Prostate gland (tissue), 2 donors: ENCODE results near the gene RAB8B. TPM values are rescaled to one million over a fixed set of nuclear protein-coding genes. Genes with fewer than 3 reads are reported as not detected.
A peak's percentile ranks its signal among the peaks of the same experiment; 100 is the strongest.

Experiments used
- DNase-seq: peaks from one replicate; pipeline ENCODE4 v3.0.0-alpha.2; 2019; ENCODE audit warnings: low spot score
- H3K27ac ChIP-seq, 2 donors: fragments of 200-600 bp; sonication (generic); 2 replicates each; pipeline ENCODE4 v1.5.1; 2017 to 2019
- H3K27me3 ChIP-seq: fragments of 200-600 bp; sonication (generic); replicated peaks from 2 replicates; pipeline ENCODE4 v1.5.1; 2019; ENCODE audit not compliant: insufficient read depth
- H3K36me3 ChIP-seq, 2 donors: fragments of 200-600 bp; sonication (generic); 1 replicate in 1 of 2; 2 replicates in 1 of 2; pipeline versions ENCODE4 v1.5.1 to v1.8.1; 2017 to 2019
- H3K4me1 ChIP-seq: fragments of 200-600 bp; sonication (generic); replicated peaks from 2 replicates; pipeline ENCODE4 v1.5.1; 2019
- H3K4me3 ChIP-seq, 2 donors: fragments of 200-600 bp; sonication (generic); 2 replicates each; pipeline ENCODE4 v1.5.1; 2017 to 2019
- H3K9me3 ChIP-seq: fragments of 200-600 bp; sonication (generic); 2 replicates; pipeline ENCODE4 v1.5.1; 2017
- POLR2A ChIP-seq: fragments of 450-650 bp; IDR thresholded peaks from one replicate; pipeline ENCODE4 v1.6.1; 2016; ENCODE audit warnings: antibody characterized with exemption, mild to moderate bottlenecking
- POLR2AphosphoS5 ChIP-seq: sonication (generic); formaldehyde crosslinking; IDR thresholded peaks from one replicate; pipeline ENCODE4 v1.6.1; 2017; ENCODE audit warnings: antibody characterized with exemption
- WGBS: methylation state at CpG from one replicate; pipeline ENCODE4 v1.1.5; 2018; 5-methylcytosine and 5-hydroxymethylcytosine counted together
- intact Hi-C: fragments of 100-400 bp; cut with DNase I; formaldehyde crosslinking; loops from one replicate; pipeline ENCODE4 v1.14.2; 2022
- total RNA-seq, 2 donors: library from RNA; depleted of rRNA; stranded (reverse); fragments of >200 nt; gene quantifications; one replicate each; pipeline ENCODE4 v1.1.0, GENCODE V29; 2016
- TF ChIP-seq, protein P1 (sequence below), 4 experiments: fragments of 200-600 bp in 2 of 4; fragments of 450-650 bp in 2 of 4; sonication (generic) in 2 of 4; IDR thresholded peaks; 1 replicate in 3 of 4; 2 replicates in 1 of 4; pipeline ENCODE4 v1.5.1; 2016 to 2019; ENCODE audit warnings: antibody characterized with exemption in 4 of 4, mild to moderate bottlenecking in 2 of 4, moderate library complexity in 2 of 4

RAB8B gene
- 10 to 100 TPM; 18.5 to 29.2 TPM for total RNA-seq

DNA sequence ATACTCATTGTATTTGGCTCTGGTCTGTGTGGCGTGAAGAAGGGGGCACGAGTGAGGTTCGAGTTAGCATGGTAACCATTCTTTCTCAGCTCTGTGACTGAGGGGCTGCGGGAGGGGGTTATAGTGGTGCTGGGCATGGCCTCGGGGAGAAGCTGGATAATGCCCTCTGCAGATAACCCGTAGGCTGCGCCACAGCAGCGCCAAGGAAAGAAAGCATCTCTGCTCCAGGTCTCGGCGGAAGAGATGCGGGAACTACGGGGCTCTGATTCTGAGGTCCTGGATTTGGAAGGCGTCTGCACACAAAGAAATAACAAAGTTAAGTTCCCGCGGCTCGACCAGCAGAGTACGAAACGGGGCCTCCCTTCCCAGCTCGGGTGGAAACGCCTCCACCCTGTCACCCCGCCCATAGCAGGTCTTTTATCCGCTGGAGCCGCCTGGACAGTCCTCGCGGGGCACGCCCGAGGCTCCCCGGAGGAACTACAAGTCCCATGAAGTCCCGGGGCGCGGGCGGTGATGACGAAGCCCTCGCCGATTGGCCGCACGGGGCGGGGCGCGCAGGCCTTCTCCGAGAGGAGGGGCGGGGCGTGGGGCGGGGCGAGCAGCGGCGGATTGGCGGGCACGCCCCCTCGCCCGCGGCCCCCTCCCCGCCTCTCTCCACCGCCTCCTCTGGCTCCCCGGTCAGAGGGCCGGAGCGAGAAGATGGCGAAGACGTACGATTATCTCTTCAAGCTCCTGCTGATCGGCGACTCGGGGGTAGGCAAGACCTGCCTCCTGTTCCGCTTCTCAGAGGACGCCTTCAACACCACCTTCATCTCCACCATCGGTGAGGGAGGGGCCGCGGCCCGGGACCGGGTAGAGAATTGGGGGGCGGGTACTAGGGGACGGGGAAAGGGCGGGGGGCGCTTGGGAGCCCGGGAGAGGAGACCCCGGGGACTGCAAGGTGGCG, at the start of gene RAB8B:
RAB8B (plus strand) TSS at position 681 of the 946 bp plus-strand sequence; CDS start at position 700, 19 bp downstream.
- H3K9me3 ChIP-seq: no peaks in the 10 kb centered on the region
- intact Hi-C loops: loop anchor here (2.0 kb wide), 1 partner anchor 88 kb away; the partner anchor contains the start of gene APH1B
- peak within 1 kb of the TSS; percentile 75 to 82 for H3K4me3 ChIP-seq
- H3K27ac ChIP-seq: peak within 1 kb of the TSS; percentile 87 to 88
- H3K4me1 ChIP-seq: no peaks in the 10 kb centered on the region
- TF ChIP-seq, protein P1, sequence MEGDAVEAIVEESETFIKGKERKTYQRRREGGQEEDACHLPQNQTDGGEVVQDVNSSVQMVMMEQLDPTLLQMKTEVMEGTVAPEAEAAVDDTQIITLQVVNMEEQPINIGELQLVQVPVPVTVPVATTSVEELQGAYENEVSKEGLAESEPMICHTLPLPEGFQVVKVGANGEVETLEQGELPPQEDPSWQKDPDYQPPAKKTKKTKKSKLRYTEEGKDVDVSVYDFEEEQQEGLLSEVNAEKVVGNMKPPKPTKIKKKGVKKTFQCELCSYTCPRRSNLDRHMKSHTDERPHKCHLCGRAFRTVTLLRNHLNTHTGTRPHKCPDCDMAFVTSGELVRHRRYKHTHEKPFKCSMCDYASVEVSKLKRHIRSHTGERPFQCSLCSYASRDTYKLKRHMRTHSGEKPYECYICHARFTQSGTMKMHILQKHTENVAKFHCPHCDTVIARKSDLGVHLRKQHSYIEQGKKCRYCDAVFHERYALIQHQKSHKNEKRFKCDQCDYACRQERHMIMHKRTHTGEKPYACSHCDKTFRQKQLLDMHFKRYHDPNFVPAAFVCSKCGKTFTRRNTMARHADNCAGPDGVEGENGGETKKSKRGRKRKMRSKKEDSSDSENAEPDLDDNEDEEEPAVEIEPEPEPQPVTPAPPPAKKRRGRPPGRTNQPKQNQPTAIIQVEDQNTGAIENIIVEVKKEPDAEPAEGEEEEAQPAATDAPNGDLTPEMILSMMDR (IDR thresholded peaks at IDR 0.05): peak in 3 of 4 experiments; percentile 24 to 27 (median 24)
- peak; percentile 83 for TF ChIP-seq POLR2AphosphoS5
- TF ChIP-seq POLR2A: peak; percentile 66
- no peaks in the 10 kb centered on the region for H3K27me3 ChIP-seq
- DNase-seq: peak; percentile 97
- WGBS: under 1% methylated on average over 63 of the region's 77 CpGs
- H3K36me3 ChIP-seq: no peaks in the 10 kb centered on the region

DNA sequence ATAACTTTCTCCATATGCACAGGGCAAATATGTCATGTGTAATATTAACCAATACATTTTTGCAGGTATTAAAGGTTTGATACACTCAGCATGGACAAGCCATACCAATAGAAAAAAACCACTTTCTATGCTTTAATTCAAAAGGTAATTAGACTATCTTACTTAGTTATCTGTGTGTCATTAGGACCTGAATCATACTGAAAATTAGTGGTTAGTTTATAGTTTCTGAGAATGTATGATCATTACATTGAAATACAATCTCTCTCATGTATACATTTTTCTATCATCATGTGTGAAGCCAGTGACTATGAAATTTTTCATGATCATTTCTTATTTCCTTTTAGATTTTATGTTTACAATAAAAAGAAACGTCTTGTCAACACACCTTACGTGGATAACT, 48.5 kb upstream of the RAB8B start:
- H3K4me1 ChIP-seq: no peaks in the 10 kb centered on the region
- intact Hi-C loops: no loop called here
- WGBS: 66% methylated on average over 2 of the region's 2 CpGs
- no peaks in the 10 kb centered on the region for H3K27me3 ChIP-seq
- no peaks in the 10 kb centered on the region for H3K9me3 ChIP-seq
- H3K4me3 ChIP-seq: no peak overlapping the region
- H3K36me3 ChIP-seq: no peaks in the 10 kb centered on the region
- TF ChIP-seq, protein P1 (IDR thresholded peaks at IDR 0.05): no peak
- TF ChIP-seq POLR2A (no peak), POLR2AphosphoS5 (no peak)
- H3K27ac ChIP-seq: no peak overlapping the region
- no peak for DNase-seq

DNA sequence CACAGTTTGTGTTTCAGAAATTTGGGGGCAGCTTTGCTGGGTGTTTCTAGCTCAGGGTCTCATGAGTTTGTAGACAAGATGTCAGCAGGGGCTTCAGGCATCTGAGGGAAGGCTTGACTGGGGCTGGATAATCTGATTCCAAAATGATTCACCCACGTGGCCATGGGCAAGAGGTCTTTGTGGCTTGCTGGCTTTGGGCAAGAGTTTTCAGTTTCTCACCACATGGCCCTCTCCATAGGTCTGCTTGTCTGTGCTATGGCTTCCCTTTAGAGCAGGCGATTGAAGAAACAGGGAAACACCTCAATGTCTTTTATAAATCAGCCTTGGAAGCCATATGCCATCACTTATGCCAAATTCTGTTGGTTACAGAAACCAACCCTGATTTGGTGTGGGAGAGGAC, 44.0 kb upstream of the RAB8B start:
- TF ChIP-seq, protein P1 (IDR thresholded peaks at IDR 0.05): no peak
- TF ChIP-seq POLR2A (no peak), POLR2AphosphoS5 (no peak)
- intact Hi-C loops: no loop called here
- no peaks in the 10 kb centered on the region for H3K36me3 ChIP-seq

DNA sequence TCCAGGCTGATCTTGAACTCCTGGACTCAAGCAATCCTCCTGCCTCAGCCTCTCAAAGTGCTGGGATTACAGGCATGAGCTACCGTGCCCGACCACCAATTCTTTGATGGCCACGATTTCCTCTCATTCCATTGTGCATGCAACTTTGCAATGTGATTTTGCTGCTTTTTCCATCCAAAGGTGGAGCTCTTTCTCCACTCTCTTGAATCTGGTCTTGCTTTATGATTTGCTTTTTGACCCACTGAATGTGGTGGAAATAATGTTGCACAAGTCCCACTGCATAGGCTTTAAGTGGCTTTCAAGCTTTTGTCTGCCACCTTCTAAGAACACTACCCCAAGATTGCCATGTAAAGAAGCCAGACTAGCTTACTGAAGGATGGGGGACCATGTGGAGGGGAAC, 42.7 kb upstream of the RAB8B start:
- no peak for DNase-seq
- H3K36me3 ChIP-seq: no peaks in the 10 kb centered on the region
- WGBS: 86% methylated on average over 3 of the region's 3 CpGs

More for the DNA sequence above, 44.0 kb upstream of the RAB8B start:
- Histone ChIP-seq H3K9me3 (no peaks in the 10 kb centered on the region), H3K4me1 (no peaks in the 10 kb centered on the region), H3K4me3 (no peak overlapping the region), H3K27me3 (no peaks in the 10 kb centered on the region), H3K27ac (no peak overlapping the region)
- no peak for DNase-seq
- WGBS: 94% methylated on average over 2 of the region's 2 CpGs

More for the DNA sequence above, 42.7 kb upstream of the RAB8B start:
- no peaks in the 10 kb centered on the region for H3K27me3 ChIP-seq
- no peak overlapping the region for H3K4me3 ChIP-seq
- H3K9me3 ChIP-seq: no peaks in the 10 kb centered on the region
- no peaks in the 10 kb centered on the region for H3K4me1 ChIP-seq
- H3K27ac ChIP-seq: no peak overlapping the region
- intact Hi-C loops: no loop called here
- no peak for TF ChIP-seq POLR2A
- no peak for TF ChIP-seq POLR2AphosphoS5
- TF ChIP-seq, protein P1 (IDR thresholded peaks at IDR 0.05): no peak
